NCI-H1105 (cell line): ENCODE data around the gene PDE4A.

Experiments used
- DNase-seq: peaks from one replicate; lab custom pipeline; 2025; lab: John Stamatoyannopoulos, UW

Gene PDE4A

DNA sequence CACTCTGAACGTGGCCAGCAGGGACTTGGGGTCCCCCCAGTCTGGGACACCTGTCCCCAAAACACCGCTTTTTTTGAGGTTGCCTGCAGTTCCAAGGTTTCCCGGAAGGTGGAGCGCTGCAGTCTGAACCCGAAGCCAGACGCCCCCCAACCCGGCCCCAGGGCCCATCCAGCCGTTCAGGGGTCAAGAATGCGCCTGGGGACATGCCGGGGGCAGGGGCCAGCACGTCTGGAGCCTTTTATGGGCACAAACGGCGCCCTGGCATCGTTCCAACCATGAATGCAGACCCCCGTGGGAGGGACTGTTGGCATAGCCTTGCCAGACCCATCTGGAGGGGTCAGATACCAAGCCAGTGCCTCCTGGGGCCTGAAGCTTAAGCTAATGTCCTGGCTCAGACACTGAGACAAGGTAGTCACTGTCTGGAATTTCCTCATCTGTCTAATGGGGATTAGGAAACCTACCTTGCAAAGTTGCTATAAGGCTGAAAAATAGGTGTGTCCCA lies 90.0 kb downstream of the PDE4A start:
- DNase-seq, result no peak

DNA sequence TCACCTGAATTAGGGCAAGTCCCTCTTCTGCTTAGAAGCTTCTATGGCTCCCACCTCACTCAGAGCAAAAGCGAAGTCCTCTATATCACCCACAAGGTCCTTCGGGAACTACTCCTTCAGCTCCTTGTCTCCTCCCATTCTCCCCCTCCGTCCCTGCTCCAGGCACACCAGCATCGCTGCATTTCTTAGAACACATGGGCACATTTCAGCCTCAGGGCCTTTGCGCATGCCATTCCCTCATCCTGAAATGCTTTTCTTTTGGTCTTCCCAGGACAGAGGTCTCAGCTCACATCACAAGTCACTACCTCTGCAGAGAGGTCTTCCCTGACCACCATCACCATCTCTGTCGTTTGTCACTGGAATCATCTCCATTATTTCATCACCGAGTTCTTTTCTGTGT lies 92.9 kb downstream of the PDE4A start:
- DNase-seq, result no peak

DNA sequence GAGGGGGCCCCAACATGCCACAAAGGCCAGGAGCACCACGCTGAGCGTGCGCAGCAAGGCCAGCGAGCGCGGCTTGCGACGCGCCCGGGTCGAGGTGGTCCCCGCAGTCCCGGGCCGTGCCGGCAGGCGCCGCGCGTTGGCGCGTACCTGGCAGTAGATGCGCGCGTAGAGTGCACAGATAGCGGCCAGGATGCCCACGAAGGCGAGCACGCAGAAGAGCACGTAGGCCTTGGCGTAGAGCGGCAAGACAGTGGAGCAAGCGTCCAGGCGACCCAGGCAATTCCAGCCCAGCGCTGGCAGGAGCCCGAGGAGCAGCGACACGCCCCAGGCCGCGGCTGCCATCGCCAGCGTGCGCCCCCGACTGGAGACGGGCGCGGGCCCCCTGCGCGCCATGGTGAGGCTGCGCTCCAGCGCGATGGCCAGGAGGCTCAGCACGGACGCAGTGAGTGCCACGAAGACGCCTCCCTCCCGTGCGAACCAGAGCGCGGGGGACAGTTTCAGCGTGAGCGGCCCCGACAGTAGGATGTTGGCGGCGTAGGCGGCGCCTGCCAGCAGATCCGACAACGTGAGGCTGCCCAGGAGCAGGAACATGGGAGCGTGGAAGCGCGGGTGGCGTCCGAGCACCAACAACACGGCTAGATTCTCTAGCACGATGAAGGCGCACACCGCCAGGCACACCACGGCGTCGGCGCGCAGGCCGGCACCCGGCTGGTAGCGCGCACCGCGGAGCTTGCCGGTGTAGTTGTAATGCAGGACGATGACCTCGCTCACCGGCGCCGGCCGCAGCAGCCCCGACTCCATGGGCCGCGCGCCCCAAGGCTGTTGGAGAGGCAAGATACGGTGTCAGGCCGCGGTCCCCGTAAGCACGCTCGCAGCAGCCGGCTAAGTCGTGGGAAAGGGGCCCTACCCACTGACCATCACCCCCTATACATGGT lies 94.1 kb downstream of the PDE4A start:
- no peak for DNase-seq

DNA sequence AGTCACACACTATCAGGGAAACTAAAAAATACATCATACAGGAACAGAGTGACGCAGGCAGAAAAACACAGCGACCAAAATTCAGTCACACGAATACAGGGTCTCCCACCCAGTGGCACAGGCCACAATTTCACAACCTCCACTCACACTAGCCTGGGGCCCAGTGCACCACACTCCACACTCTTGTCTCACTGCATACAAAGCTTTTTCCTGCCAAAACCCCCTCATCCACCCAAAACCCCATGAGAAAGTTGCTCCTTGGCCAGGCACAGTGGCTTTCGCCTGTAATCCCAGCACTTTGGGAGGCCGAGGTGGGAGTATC lies 95.7 kb downstream of the PDE4A start:
- no peak for DNase-seq

DNA sequence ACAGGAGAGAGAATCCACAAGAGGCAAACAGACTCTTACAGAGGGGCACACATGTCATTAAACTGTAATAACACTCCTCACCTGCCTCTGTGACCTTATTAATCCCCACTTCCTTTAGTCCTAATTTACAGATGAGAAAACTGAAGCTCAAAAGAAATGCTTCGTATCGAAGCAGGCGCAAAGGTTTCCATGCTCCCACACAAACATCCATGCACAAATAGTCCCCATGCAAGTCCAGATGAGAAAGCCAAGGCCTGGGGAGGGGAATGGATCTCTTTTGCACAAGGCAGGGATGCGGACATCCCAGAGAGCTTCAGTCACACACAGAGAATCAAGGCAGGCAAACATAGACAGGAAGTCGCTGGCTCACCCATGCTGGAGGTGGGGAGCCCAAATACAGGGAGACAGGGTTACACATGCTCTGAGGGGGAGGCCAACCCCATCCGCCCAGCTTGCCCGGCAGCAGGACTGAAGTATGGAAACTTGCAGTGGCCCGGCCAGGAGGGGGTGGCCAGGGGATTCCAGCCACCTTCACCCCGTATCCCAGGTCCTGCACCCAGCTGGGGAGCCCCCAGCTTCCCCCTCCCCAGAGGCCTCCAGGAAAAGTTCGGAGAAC lies 96.4 kb downstream of the PDE4A start:
- no peak for DNase-seq

DNA sequence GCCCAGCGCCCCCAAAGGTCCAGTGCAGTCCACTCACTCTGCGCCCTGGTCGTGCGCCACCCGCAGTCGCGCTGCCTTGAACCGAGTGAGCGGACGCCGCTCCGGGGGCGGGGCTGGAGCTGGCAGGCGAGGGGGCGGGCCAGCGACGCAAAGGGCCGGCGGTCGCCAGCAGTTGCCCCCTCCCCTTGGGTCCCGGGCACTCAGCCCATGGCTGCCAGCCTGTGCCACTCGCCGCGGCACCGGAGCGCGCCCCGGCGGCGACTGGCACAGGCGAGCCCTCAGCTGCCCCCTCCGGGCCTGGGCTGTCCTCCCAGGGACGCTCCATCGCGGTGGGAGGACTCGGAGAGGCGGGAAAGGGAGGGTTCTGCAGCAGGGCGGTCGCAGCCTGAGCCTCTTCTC lies 97.0 kb downstream of the PDE4A start, which contains the start of gene S1PR5:
Gene S1PR5, minus strand, starts transcription at position 87 of the 399 bp plus-strand sequence. CDS start 2,436 bp downstream, outside the sequence.
- DNase-seq, result peak; percentile 58

DNA sequence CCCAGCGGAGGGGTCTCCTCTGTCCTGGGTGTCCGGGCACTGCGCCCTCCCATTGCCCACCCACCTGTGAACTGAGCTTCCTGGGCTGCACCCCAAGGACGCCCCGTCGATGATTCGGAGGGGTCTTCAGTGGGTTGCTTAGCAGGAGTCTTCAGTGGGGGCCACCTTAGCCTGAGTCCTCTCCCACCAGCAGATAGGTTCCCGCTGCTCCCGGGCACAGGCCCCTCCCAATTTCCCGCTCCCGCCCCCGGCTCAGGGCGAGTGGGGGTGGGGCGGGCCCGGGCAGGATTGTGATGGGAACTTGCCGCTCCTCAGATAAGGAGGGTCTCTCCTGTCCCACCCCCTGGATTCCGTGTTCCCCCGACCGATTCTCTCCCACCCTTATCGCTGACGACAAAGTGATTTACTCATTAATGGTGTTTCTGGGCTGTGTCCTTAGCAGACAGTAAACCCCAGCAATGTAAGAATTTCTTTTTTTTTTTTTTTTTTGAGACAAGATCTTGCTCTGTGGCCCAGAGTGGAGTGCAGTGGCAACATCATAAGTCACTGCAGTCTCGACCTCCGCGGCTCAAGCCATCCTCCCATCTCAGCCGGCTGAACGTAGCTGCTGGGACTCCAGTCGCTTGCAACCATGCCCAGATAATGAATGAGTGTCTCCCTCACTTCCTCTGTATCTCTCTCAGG lies 97.6 kb downstream of the PDE4A start:
- peak; percentile 58 for DNase-seq

DNA sequence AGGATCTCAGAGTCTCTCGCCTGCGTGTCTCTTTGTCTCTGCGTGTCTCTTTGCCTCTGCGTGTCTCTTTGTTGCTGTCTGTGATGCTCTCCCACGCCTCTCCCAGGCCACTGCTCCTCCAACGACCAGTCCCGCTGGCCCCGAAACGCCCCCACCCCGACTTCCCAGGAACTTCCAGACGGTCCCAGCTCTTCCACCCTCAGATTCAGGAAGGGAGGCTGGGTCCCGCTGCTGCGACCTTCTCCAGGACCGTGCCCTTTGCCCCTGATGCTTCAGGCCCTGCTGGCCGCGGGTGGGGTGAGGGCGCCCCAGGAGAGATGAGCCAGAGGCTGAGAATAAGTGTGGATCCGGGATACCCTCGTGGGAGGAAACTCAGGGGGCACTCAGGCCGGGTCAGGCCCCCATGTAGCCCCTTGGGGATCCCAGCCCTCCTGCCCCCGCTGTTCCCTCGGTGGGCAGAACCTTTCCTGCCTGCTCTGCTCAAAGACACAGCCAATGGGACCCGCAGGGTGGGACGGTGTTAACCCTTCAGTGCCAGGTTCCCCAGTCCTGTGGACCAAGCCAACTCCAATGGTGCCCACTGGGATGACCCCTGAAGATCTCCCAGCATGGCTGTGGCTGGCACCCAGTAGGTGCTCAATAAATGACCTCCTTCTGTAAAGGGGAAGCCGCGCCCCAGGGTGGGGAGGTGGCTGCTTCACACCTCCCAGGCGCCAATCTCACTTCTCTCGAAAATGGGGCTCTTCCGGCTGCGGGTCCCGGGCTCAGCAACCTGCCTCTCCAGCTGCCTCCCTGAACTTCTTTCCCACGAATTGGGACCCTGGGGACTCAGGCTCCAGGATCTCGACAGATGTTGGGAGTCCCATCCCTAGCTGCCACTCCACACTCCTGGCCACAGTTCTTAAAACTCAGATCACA lies 98.4 kb downstream of the PDE4A start:
- DNase-seq, result no peak
